SJCRH30 (cell line): ENCODE data around the gene ZCRB1. TPM values are rescaled to one million over a fixed set of nuclear protein-coding genes. Genes with fewer than 3 reads are reported as not detected.
"Not testable (repeated sequence)": the region's sequence is repeated elsewhere in the genome, so short reads cannot be mapped to it uniquely, and the experiment has no call there.

Experiments used
- DNase-seq, 2 experiments: peaks; one replicate each; pipeline ENCODE4 v3.0.0-alpha.2; 2015 to 2020
- H3K27ac ChIP-seq: fragments of 250-450 bp; sonication (Bioruptor Pico); 2 replicates; pipeline ENCODE4 v1.5.1; 2020; ENCODE audit warnings: mild to moderate bottlenecking, moderate library complexity
- H3K27me3 ChIP-seq: fragments of 250-450 bp; sonication (Bioruptor Pico); 2 replicates; pipeline ENCODE4 v1.5.1; 2020; ENCODE audit warnings: mild to moderate bottlenecking, moderate library complexity
- H3K36me3 ChIP-seq: fragments of 250-450 bp; sonication (Bioruptor Pico); 2 replicates; pipeline ENCODE4 v1.5.1; 2020; ENCODE audit warnings: mild to moderate bottlenecking, moderate library complexity
- H3K4me1 ChIP-seq: fragments of 250-450 bp; sonication (Bioruptor Pico); 2 replicates; pipeline ENCODE4 v1.5.1; 2020; ENCODE audit warnings: mild to moderate bottlenecking, moderate library complexity
- H3K4me3 ChIP-seq: fragments of 250-450 bp; sonication (Bioruptor Pico); 2 replicates; pipeline ENCODE4 v1.5.1; 2020; ENCODE audit warnings: mild to moderate bottlenecking, moderate library complexity
- H3K9me3 ChIP-seq: fragments of 250-450 bp; sonication (Bioruptor Pico); replicated peaks from 2 replicates; pipeline ENCODE4 v1.5.1; 2020; ENCODE audit warnings: mild to moderate bottlenecking, moderate library complexity
- total RNA-seq: library from RNA; depleted of rRNA; stranded (reverse); fragments of >200 nt; shearing (Covaris generic); gene quantifications from 2 replicates; pipeline ENCODE4 v1.2.3, GENCODE V29; 2014

The ZCRB1 gene
- total RNA-seq, 1 experiment from 2014 or later: 73.7 TPM

GRCh38 chr12:42346403-42347002 lies 20.6 kb upstream of the ZCRB1 start:
- Histone ChIP-seq H3K27me3 (no peaks in the 10 kb centered on the region), H3K27ac (no peak overlapping the region), H3K4me1 (peaks cover 12% of the 10 kb centered on the region), H3K36me3 (peaks cover 40% of the 10 kb centered on the region), H3K4me3 (no peak overlapping the region), H3K9me3 (0 out of 2 replicates have a peak, but pooled peaks cover 3% of the 10 kb centered on the region)
- peak in 1 of 2 experiments; percentile 50 for DNase-seq

DNA sequence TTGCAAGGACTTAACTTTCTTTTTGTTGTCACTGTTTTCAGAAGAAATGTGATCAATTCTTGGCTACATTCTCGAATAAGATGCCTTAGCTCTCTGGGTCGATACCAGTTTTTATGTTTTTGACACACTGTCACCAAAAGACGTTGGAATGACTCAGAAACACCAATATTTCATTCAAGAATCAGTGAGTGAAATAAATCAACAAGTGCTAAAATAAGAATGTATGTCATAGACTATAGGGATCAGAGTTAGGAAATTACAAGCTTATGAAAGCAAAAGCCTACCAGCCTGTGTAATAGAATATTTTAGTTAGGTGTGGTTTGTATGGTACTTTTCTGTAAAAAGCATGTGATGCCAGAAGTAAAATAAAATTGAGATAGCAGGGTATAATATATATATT lies 17.8 kb upstream of the ZCRB1 start:
- Histone ChIP-seq H3K4me3 (no peak overlapping the region), H3K4me1 (peaks cover 12% of the 10 kb centered on the region), H3K36me3 (peaks cover 33% of the 10 kb centered on the region), H3K27ac (no peak overlapping the region), H3K9me3 (no peaks in the 10 kb centered on the region), H3K27me3 (no peaks in the 10 kb centered on the region)
- DNase-seq: no peak

- Histone ChIP-seq H3K4me1 (peaks cover 12% of the 10 kb centered on the region), H3K4me3 (no peak overlapping the region), H3K36me3 (peaks cover 28% of the 10 kb centered on the region), H3K27me3 (no peaks in the 10 kb centered on the region), H3K9me3 (no peaks in the 10 kb centered on the region), H3K27ac (no peak overlapping the region)
- DNase-seq: no peak
These were observed 16.1 kb upstream of the ZCRB1 start for GRCh38 chr12:42342028-42342427.

GRCh38 chr12:42338280-42338679 lies 12.4 kb upstream of the ZCRB1 start:
- Histone ChIP-seq H3K36me3 (peaks cover 27% of the 10 kb centered on the region), H3K27ac (no peak overlapping the region), H3K27me3 (no peaks in the 10 kb centered on the region), H3K9me3 (no peaks in the 10 kb centered on the region), H3K4me3 (no peak overlapping the region), H3K4me1 (no peaks in the 10 kb centered on the region)
- no peak for DNase-seq

- Histone ChIP-seq H3K27ac (no peak overlapping the region), H3K9me3 (no peaks in the 10 kb centered on the region), H3K4me3 (no peak overlapping the region), H3K36me3 (peaks cover 23% of the 10 kb centered on the region), H3K27me3 (no peaks in the 10 kb centered on the region), H3K4me1 (no peaks in the 10 kb centered on the region)
- no peak for DNase-seq
These were observed 10.4 kb upstream of the ZCRB1 start for GRCh38 chr12:42336286-42336685.

GRCh38 chr12:42332301-42333285 lies 6.7 kb upstream of the ZCRB1 start:
- peaks cover 18% of the 10 kb centered on the region for H3K36me3 ChIP-seq
- H3K4me3 ChIP-seq: no peak overlapping the region
- DNase-seq: peak; percentile 19 to 70
- no peak overlapping the region for H3K27ac ChIP-seq
- H3K9me3 ChIP-seq: no peaks in the 10 kb centered on the region
- H3K4me1 ChIP-seq: peaks cover 4% of the 10 kb centered on the region
- H3K27me3 ChIP-seq: no peaks in the 10 kb centered on the region

DNA sequence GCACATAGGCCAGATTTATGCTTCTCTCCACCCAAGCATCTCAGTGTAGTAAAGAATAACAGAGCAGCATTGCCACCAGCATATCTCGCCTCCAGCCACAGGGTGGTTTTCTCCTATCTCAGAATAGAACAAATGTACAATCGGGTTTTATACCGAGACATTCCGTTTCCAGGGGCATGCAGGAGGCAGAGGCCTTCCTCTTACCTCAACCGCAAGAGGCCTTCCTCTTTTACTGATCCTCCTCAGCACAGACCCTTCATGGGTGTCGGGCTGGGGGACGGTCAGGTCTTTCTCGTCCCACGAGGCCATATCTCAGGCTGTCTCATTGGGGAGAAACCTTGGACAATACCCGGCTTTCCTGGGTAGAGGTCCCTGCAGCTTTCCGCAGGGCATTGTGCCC lies 4.2 kb upstream of the ZCRB1 start:
- H3K36me3 ChIP-seq, H3K9me3 ChIP-seq, H3K27me3 ChIP-seq, DNase-seq, H3K4me3 ChIP-seq, H3K27ac ChIP-seq: not testable (repeated sequence)
- peaks cover 10% of the 10 kb centered on the region for H3K4me1 ChIP-seq

- Histone ChIP-seq H3K27me3 (no peaks in the 10 kb centered on the region), H3K4me1 (peaks cover 14% of the 10 kb centered on the region), H3K4me3 (peak overlapping the region; percentile 79), H3K27ac (peak overlapping the region; percentile 79), H3K9me3 (no peaks in the 10 kb centered on the region), H3K36me3 (peaks cover 10% of the 10 kb centered on the region)
- no peak for DNase-seq
These were observed 1.3 kb upstream of the ZCRB1 start for GRCh38 chr12:42327227-42327590.

- Histone ChIP-seq H3K27me3 (no peaks in the 10 kb centered on the region), H3K9me3 (no peaks in the 10 kb centered on the region), H3K36me3 (peaks cover 14% of the 10 kb centered on the region), H3K27ac (peak overlapping the region; percentile 79), H3K4me1 (peaks cover 14% of the 10 kb centered on the region), H3K4me3 (peak overlapping the region; percentile 79)
- peak; percentile 80 to 82 for DNase-seq
These were observed 790 bp upstream of the ZCRB1 start for GRCh38 chr12:42326541-42327226.

DNA sequence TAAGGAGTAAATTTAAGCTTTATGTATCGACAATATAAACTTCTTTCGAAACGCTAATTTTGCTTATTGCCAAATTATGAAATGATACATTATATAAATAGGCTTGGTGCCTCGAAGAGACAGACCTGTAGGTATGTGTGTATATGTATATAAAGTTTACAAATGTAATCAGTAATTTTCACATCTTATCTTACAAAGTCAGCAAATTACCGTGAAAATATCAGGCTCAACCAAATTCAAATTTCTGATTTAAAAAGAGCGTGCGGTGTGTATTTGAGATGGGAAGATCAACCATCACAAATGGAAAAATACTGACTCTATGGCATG lies 605 bp downstream of the ZCRB1 start:
- Histone ChIP-seq H3K4me1 (peaks cover 14% of the 10 kb centered on the region), H3K27me3 (no peaks in the 10 kb centered on the region)
- DNase-seq: no peak

GRCh38 chr12:42323856-42324255 lies 2.0 kb downstream of the ZCRB1 start:
- Histone ChIP-seq H3K27me3 (no peaks in the 10 kb centered on the region), H3K36me3 (peaks cover 14% of the 10 kb centered on the region), H3K4me1 (peaks cover 14% of the 10 kb centered on the region), H3K4me3 (no peak overlapping the region), H3K27ac (no peak overlapping the region), H3K9me3 (no peaks in the 10 kb centered on the region)
- DNase-seq: no peak

More for the DNA sequence above, 605 bp downstream of the ZCRB1 start:
- Histone ChIP-seq H3K4me3 (peak overlapping the region; percentile 79), H3K27ac (peak overlapping the region; percentile 79), H3K36me3 (peaks cover 14% of the 10 kb centered on the region), H3K9me3 (no peaks in the 10 kb centered on the region)

DNA sequence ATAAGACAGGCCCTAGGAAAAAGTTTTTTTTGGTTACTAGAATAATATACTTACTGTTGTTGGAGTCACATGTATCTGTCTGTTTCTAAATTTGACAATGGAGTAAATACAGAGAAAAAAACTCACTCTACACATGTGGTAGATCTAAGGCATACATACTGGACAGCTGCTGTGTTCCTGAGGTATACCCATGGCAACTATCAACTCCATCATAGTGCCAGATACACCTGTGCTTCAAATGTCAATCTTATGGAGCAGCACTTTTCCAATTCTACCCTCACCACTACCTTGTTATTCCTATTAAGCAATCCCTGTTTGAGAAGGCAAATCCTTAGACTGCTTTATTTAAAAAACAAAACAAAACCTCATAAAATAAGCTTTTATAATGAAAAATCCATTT lies 3.3 kb downstream of the ZCRB1 start:
- DNase-seq: no peak
- no peaks in the 10 kb centered on the region for H3K9me3 ChIP-seq
- H3K4me3 ChIP-seq: no peak overlapping the region
- peaks cover 11% of the 10 kb centered on the region for H3K36me3 ChIP-seq
- no peaks in the 10 kb centered on the region for H3K27me3 ChIP-seq
- H3K4me1 ChIP-seq: peaks cover 10% of the 10 kb centered on the region
- no peak overlapping the region for H3K27ac ChIP-seq

- no peaks in the 10 kb centered on the region for H3K27me3 ChIP-seq
- H3K36me3 ChIP-seq: peaks cover 17% of the 10 kb centered on the region
- H3K9me3 ChIP-seq: no peaks in the 10 kb centered on the region
- peaks cover 5% of the 10 kb centered on the region; the same call in 1 of the 2 replicates for H3K4me1 ChIP-seq
- no peak overlapping the region for H3K27ac ChIP-seq
- DNase-seq: no peak
- no peak overlapping the region for H3K4me3 ChIP-seq
These were observed 5.1 kb downstream of the ZCRB1 start for GRCh38 chr12:42320796-42321195.

DNA sequence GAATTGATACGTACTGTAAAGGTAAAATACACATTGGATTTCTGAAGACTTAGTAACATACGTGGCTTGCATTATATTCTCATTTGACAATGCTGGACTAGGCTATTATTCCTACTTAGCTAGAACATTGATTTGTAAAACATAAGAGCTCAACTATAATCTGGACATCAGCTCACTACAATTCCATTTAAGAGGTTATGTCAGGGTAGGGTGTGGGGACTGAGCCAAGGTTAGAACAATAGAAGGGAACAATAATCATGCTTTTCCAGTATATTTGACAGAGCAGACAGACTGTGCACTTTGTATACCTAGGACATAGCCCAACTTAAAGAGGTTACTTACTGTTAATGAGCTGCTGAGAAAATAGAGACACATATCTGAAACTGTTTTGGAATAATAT lies 10.8 kb downstream of the ZCRB1 start:
- no peak overlapping the region for H3K27ac ChIP-seq
- H3K36me3 ChIP-seq: peaks cover 29% of the 10 kb centered on the region
- H3K4me1 ChIP-seq: no peaks in the 10 kb centered on the region

DNA sequence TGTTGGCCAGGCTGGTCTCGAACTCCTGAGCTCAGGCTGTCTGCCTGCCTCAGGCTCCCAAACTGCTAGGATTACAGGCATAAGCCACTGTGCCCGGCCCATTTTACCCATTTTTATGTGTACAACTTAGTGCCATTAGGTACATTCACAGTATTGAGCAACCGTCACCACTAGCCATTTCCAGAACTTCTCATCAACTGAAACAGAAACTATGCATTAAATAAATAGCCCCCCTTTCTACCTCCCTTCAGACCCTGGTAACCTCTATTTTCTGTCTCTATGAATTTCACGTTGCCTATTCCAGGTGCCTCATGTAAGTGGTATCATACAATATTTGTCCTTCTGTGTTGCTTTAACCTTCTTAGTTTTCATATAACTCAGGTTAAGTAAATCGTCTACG lies 15.9 kb downstream of the ZCRB1 start:
- H3K27ac ChIP-seq: no peak overlapping the region
- H3K9me3 ChIP-seq: no peaks in the 10 kb centered on the region
- no peaks in the 10 kb centered on the region for H3K4me1 ChIP-seq
- no peaks in the 10 kb centered on the region for H3K27me3 ChIP-seq
- H3K4me3 ChIP-seq: no peak overlapping the region
- peaks cover 19% of the 10 kb centered on the region; the same call in 1 of the 2 replicates for H3K36me3 ChIP-seq
- no peak for DNase-seq

More for the DNA sequence above, 10.8 kb downstream of the ZCRB1 start:
- DNase-seq: no peak
- Histone ChIP-seq H3K27me3 (no peaks in the 10 kb centered on the region), H3K9me3 (no peaks in the 10 kb centered on the region), H3K4me3 (no peak overlapping the region)
